T-helper 1 cell treated with Interleukin-12 subunit alpha and Interleukin-12 subunit beta and Interleukin-4 antibody, amounts not matched to agents 30 μg/mL and 1 μg/mL, for 36 hours (primary cell): ENCODE results near the gene PPP1R37.

Source experiments
- H3K27ac Mint-ChIP-seq: one replicate; pipeline ENCODE4 v1.8.0; 2021; ENCODE audit warnings: mild to moderate bottlenecking, mixed read lengths
- H3K27me3 Mint-ChIP-seq: one replicate; pipeline ENCODE4 v1.8.0; 2021; ENCODE audit warnings: low read depth, mixed read lengths
- H3K36me3 Mint-ChIP-seq: one replicate; pipeline ENCODE4 v1.8.0; 2021; ENCODE audit warnings: low read depth, mixed read lengths
- H3K4me1 Mint-ChIP-seq: one replicate; pipeline ENCODE4 v1.8.0; 2021; ENCODE audit warnings: low read depth, mixed read lengths
- H3K4me3 Mint-ChIP-seq: one replicate; pipeline ENCODE4 v1.8.0; 2021; ENCODE audit warnings: mild to moderate bottlenecking, moderate library complexity, mixed read lengths
- H3K9me3 Mint-ChIP-seq: one replicate; pipeline ENCODE4 v1.8.0; 2021; ENCODE audit warnings: mixed read lengths

Gene PPP1R37

GRCh38 chr19:45177817-45178261, 84.9 kb downstream of the PPP1R37 start, which contains the start of gene TRAPPC6A:
Gene TRAPPC6A, minus strand, starts transcription at chr19:45178237. Its CDS starts 19 bp downstream, at chr19:45178218.
- Mint-ChIP-seq H3K27me3 (no peaks in the 10 kb centered on the region), H3K9me3 (no peaks in the 10 kb centered on the region), H3K4me3 (peak within 1 kb of the TSS; percentile 92), H3K27ac (peak within 1 kb of the TSS; percentile 97), H3K36me3 (peaks cover 11% of the 10 kb centered on the region), H3K4me1 (peaks cover 29% of the 10 kb centered on the region)

DNA sequence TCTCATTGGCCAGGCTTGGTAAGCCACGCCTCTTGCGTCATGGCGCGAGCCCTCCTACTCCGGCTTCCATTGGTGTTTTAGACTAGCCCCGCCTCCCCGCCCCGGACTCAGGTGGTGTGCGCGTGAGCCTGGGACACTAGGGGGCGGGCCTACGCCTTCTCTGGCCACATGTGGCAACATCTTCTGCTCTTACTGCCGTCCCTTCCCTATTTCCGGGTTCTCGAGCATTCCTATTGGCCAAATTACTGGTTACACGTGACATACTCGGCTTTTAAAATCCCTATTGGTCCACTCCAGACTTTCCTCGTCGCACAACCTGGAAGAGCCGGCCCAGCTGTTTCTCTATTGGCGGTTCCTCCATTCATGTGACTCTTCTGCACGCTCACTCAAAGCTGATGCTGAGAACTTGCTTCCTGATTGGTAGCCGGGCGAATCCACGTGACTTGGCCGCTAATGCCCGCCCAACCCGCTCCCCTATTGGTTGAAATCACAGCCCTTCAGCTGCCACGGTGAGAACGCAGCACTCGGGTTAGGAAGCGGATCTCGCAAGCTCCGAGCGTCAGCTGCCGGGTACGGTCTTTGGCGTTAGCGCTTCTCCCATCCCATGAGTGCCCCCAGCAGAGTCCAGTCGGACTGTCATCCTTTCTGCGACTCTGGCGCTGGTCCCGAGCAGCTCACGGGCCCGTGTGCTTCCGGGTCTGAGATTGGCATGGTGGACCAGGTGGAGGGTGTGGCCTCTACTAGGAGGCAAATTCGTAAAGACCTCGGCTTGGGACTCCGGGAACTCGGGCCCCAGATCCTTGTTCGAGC, 85.5 kb downstream of the PPP1R37 start, which contains the start of gene BLOC1S3:
Gene BLOC1S3, plus strand, starts transcription at position 523 of the 810 bp plus-strand sequence. CDS start 513 bp downstream, outside the sequence.
- peaks cover 11% of the 10 kb centered on the region for H3K36me3 Mint-ChIP-seq
- no peaks in the 10 kb centered on the region for H3K9me3 Mint-ChIP-seq
- peaks cover 27% of the 10 kb centered on the region for H3K4me1 Mint-ChIP-seq
- peak within 1 kb of the TSS; percentile 92 for H3K4me3 Mint-ChIP-seq
- peak within 1 kb of the TSS; percentile 97 for H3K27ac Mint-ChIP-seq
- H3K27me3 Mint-ChIP-seq = no peaks in the 10 kb centered on the region

GRCh38 chr19:45179072-45179891, 86.3 kb downstream of the PPP1R37 start:
- Mint-ChIP-seq H3K9me3 (no peaks in the 10 kb centered on the region), H3K27me3 (no peaks in the 10 kb centered on the region), H3K4me1 (peaks cover 22% of the 10 kb centered on the region)

GRCh38 chr19:45179892-45180370, 87.0 kb downstream of the PPP1R37 start:
- Mint-ChIP-seq H3K27me3 (no peaks in the 10 kb centered on the region), H3K4me1 (peaks cover 24% of the 10 kb centered on the region), H3K9me3 (no peaks in the 10 kb centered on the region), H3K4me3 (peak overlapping the region; percentile 71), H3K36me3 (peaks cover 11% of the 10 kb centered on the region), H3K27ac (peak overlapping the region; percentile 49)

More at GRCh38 chr19:45179072-45179891, 86.3 kb downstream of the PPP1R37 start:
- Mint-ChIP-seq H3K27ac (peak overlapping the region; percentile 97), H3K36me3 (peaks cover 11% of the 10 kb centered on the region), H3K4me3 (peak overlapping the region; percentile 92)

- Mint-ChIP-seq H3K27ac (no peak overlapping the region), H3K4me3 (peak overlapping the region; percentile 71), H3K9me3 (no peaks in the 10 kb centered on the region), H3K27me3 (no peaks in the 10 kb centered on the region), H3K4me1 (peaks cover 21% of the 10 kb centered on the region), H3K36me3 (peaks cover 11% of the 10 kb centered on the region)
Observed at GRCh38 chr19:45180936-45181335, 88.0 kb downstream of the PPP1R37 start.

DNA sequence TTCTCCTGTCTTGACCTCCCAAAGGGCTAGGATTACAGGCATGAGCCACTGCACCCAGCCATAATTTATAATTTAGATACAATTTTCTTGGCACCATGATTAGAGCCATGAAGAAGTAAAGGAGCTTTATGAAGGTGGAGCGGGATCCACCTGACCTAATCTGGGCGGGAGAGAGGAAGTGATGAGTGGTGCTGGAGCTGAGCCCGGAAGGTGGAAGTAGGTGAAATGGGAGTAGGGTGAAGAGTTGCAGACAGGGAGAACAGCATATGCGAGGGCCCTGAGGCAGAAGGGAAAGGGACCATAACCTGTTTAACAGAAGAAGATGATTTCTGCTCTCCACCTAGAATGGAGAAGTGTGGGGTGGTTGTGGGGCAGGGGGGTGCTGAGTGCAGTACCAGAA, 89.8 kb downstream of the PPP1R37 start:
- peaks cover 11% of the 10 kb centered on the region for H3K36me3 Mint-ChIP-seq
- peaks cover 21% of the 10 kb centered on the region for H3K4me1 Mint-ChIP-seq
- no peak overlapping the region for H3K4me3 Mint-ChIP-seq
- H3K27ac Mint-ChIP-seq = no peak overlapping the region
- no peaks in the 10 kb centered on the region for H3K27me3 Mint-ChIP-seq
- no peaks in the 10 kb centered on the region for H3K9me3 Mint-ChIP-seq

GRCh38 chr19:45184115-45184514, 91.1 kb downstream of the PPP1R37 start:
- Mint-ChIP-seq H3K4me3 (no peak overlapping the region), H3K36me3 (peaks cover 10% of the 10 kb centered on the region), H3K27ac (no peak overlapping the region), H3K27me3 (no peaks in the 10 kb centered on the region), H3K9me3 (no peaks in the 10 kb centered on the region), H3K4me1 (peaks cover 19% of the 10 kb centered on the region)

GRCh38 chr19:45186509-45187334, 93.7 kb downstream of the PPP1R37 start:
- Mint-ChIP-seq H3K4me1 (peaks cover 5% of the 10 kb centered on the region), H3K27ac (no peak overlapping the region), H3K27me3 (no peaks in the 10 kb centered on the region), H3K36me3 (peaks cover 4% of the 10 kb centered on the region), H3K9me3 (no peaks in the 10 kb centered on the region), H3K4me3 (no peak overlapping the region)

DNA sequence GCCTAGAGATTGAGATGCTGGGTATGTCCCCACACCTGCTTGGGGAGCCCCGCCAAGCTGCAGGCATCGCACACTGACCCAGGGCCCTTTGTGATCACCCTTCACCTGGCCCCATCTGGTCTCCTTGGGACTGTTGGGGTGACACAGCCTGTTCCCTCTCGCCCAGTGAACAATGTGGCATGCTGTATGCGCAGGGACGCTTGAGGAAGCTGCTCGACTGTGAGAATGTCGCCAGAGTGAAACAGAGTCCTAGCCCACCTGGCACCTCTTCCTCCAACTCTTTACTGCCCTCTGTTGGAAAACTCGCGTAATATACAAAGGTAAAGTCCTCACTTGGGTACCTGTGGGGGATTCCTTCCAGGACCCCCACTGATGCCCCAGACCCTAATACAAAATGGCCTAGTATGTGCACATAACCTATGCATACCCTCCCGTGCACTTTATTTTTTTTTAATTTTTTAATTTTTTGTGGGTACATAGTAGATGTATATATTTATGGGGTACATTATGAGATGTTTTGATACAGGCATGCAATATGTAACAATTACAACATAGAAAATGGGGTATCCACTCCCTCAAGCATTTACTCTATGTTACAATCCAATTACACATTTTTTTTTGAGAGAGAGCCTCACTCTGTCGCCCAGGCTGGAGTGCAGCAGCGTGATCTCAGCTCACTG, 94.6 kb downstream of the PPP1R37 start:
- Mint-ChIP-seq H3K36me3 (peaks cover 3% of the 10 kb centered on the region), H3K4me1 (peaks cover 5% of the 10 kb centered on the region), H3K9me3 (no peaks in the 10 kb centered on the region), H3K27me3 (no peaks in the 10 kb centered on the region), H3K27ac (no peak overlapping the region), H3K4me3 (no peak overlapping the region)

DNA sequence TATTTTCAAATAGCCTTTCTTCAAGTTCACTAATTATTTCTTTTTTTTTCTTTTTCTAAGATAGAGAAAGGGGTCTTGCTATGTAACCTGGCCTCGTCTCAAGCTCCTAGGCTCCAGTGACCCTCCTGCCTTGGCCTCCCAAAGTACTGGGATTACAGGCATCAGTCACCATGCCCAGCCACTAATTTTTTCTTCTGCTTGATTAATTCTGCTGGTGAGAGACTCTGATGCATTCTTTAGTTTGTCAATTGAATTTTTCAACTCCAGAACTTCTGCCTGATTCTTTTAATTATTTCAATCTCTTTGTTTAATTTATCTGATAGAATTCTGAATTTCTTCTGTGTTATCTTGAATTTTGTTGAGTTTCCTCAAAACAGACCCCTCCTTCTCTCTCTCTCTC, 97.0 kb downstream of the PPP1R37 start:
- no peaks in the 10 kb centered on the region for H3K9me3 Mint-ChIP-seq
- peaks cover 3% of the 10 kb centered on the region for H3K4me1 Mint-ChIP-seq
- H3K27ac Mint-ChIP-seq = no peak overlapping the region
- H3K4me3 Mint-ChIP-seq = no peak overlapping the region
- no peaks in the 10 kb centered on the region for H3K36me3 Mint-ChIP-seq
- no peaks in the 10 kb centered on the region for H3K27me3 Mint-ChIP-seq

GRCh38 chr19:45191375-45191774, 98.4 kb downstream of the PPP1R37 start:
- Mint-ChIP-seq H3K4me1 (peaks cover 3% of the 10 kb centered on the region), H3K27ac (no peak overlapping the region)

DNA sequence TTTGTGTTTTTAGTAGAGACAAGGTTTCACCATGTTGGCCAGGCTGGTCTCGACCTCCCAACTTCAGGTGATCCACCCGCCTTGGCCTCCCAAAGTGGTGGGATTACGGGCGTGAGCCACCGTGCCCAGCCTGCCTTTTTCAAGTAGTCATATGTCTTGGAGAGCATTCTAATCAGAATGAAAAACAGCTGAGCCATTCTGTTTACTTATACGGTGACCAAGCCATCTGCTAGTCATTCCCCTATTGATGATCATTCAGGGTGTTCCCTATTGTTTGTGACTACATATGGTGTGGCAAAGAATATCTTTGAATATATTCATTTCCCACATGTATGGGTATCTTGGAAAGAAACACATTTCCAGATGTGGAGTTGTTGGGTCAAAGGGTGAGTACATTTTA, 102.8 kb downstream of the PPP1R37 start:
- no peaks in the 10 kb centered on the region for H3K36me3 Mint-ChIP-seq
- no peaks in the 10 kb centered on the region for H3K4me1 Mint-ChIP-seq
- no peak overlapping the region for H3K4me3 Mint-ChIP-seq
- H3K27me3 Mint-ChIP-seq = no peaks in the 10 kb centered on the region
- H3K27ac Mint-ChIP-seq = no peak overlapping the region
- H3K9me3 Mint-ChIP-seq = no peaks in the 10 kb centered on the region

More at GRCh38 chr19:45191375-45191774, 98.4 kb downstream of the PPP1R37 start:
- no peaks in the 10 kb centered on the region for H3K36me3 Mint-ChIP-seq
- H3K27me3 Mint-ChIP-seq = no peaks in the 10 kb centered on the region
- H3K4me3 Mint-ChIP-seq = no peak overlapping the region
- no peaks in the 10 kb centered on the region for H3K9me3 Mint-ChIP-seq
